T-helper 22 cell (primary cell): ENCODE results near the gene PCLO.

ENCODE experiments used
- DNase-seq: peaks from one replicate; pipeline ENCODE4 v3.0.0-alpha.2; 2020; ENCODE audit warnings: low read depth

The PCLO gene

GRCh38 chr7:82839063-82839462 lies 323.6 kb downstream of the PCLO start:
- DNase-seq, result no peak

- no peak for DNase-seq
These were observed 324.4 kb downstream of the PCLO start for GRCh38 chr7:82838314-82838713.

GRCh38 chr7:82823073-82823472 lies 339.6 kb downstream of the PCLO start:
- no peak for DNase-seq

- DNase-seq, result no peak
These were observed 341.6 kb downstream of the PCLO start for GRCh38 chr7:82821037-82821436.

GRCh38 chr7:82818171-82818570 lies 344.5 kb downstream of the PCLO start:
- no peak for DNase-seq

- no peak for DNase-seq
These were observed 346.4 kb downstream of the PCLO start for GRCh38 chr7:82816272-82816671.

- no peak for DNase-seq
These were observed 352.0 kb downstream of the PCLO start for GRCh38 chr7:82810558-82811259.

GRCh38 chr7:82808633-82809032 lies 354.1 kb downstream of the PCLO start:
- DNase-seq, result no peak

- DNase-seq, result no peak
These were observed 357.1 kb downstream of the PCLO start for GRCh38 chr7:82805527-82805960.

GRCh38 chr7:82803411-82803810 lies 359.3 kb downstream of the PCLO start:
- no peak for DNase-seq

GRCh38 chr7:82789883-82790609 lies 372.6 kb downstream of the PCLO start:
- DNase-seq, result no peak

- DNase-seq, result no peak
These were observed 384.7 kb downstream of the PCLO start for GRCh38 chr7:82778021-82778420.

GRCh38 chr7:82762880-82763279 lies 399.8 kb downstream of the PCLO start:
- DNase-seq, result no peak

GRCh38 chr7:82760831-82761230 lies 401.9 kb downstream of the PCLO start:
- no peak for DNase-seq

GRCh38 chr7:82760074-82760473 lies 402.6 kb downstream of the PCLO start:
- DNase-seq, result no peak

- no peak for DNase-seq
These were observed 406.8 kb downstream of the PCLO start for GRCh38 chr7:82755705-82756551.

- no peak for DNase-seq
These were observed 412.7 kb downstream of the PCLO start for GRCh38 chr7:82750007-82750406.

- no peak for DNase-seq
These were observed 416.9 kb downstream of the PCLO start for GRCh38 chr7:82745820-82746219.

- no peak for DNase-seq
These were observed 417.6 kb downstream of the PCLO start for GRCh38 chr7:82745117-82745516.

- no peak for DNase-seq
These were observed 420.5 kb downstream of the PCLO start for GRCh38 chr7:82742163-82742562.

- no peak for DNase-seq
These were observed 421.2 kb downstream of the PCLO start for GRCh38 chr7:82741493-82741892.

- no peak for DNase-seq
These were observed 422.3 kb downstream of the PCLO start for GRCh38 chr7:82740246-82740848.
